IPS DF 6.9 (cell line): Measurements from ENCODE around the gene TRIM63.

Experiments
- DNase-seq: peaks from one replicate; pipeline ENCODE4 v3.0.0-alpha.2; 2013; ENCODE audit warnings: low read depth, low spot score
- H3K27ac ChIP-seq: one replicate; pipeline ENCODE4 v1.5.1; 2013; ENCODE audit warnings: low read length, control low read depth
- H3K27me3 ChIP-seq: 2 replicates; pipeline ENCODE4 v1.6.1; 2013; ENCODE audit warnings: mild to moderate bottlenecking, low read length; ENCODE audit not compliant: control insufficient read depth, insufficient read depth
- H3K36me3 ChIP-seq: 2 replicates; pipeline ENCODE4 v1.6.1; 2013; ENCODE audit warnings: low read length; ENCODE audit not compliant: control insufficient read depth, insufficient read depth
- H3K4me1 ChIP-seq: 2 replicates; pipeline ENCODE4 v1.6.1; 2013; ENCODE audit warnings: low read length; ENCODE audit not compliant: control insufficient read depth, insufficient read depth
- H3K4me3 ChIP-seq: 2 replicates; pipeline ENCODE4 v1.5.1; 2013; ENCODE audit warnings: mild to moderate bottlenecking, low read length
- H3K9me3 ChIP-seq: 2 replicates; pipeline ENCODE4 v1.6.1; 2013; ENCODE audit warnings: low read length, inconsistent platforms; ENCODE audit not compliant: control insufficient read depth, insufficient read depth
- WGBS: extraction: QIAGEN DNeasy Blood & Tissue Kit; methylation state at CpG from one replicate; pipeline ENCODE4 v1.1.7; 2013; ENCODE audit warnings: mixed read lengths, missing lambda C conversion rate; ENCODE audit not compliant: insufficient read length, insufficient coverage; 5-methylcytosine and 5-hydroxymethylcytosine counted together

Gene TRIM63

GRCh38 chr1:26035203-26035958 is 32.0 kb downstream of the TRIM63 start:
- H3K27ac ChIP-seq: no peak overlapping the region
- peaks cover 2% of the 10 kb centered on the region; the same call in 1 of the 2 replicates for H3K27me3 ChIP-seq
- H3K36me3 ChIP-seq: no peaks in the 10 kb centered on the region
- no peaks in the 10 kb centered on the region for H3K9me3 ChIP-seq
- DNase-seq: peak; percentile 68
- no CpG with 5 or more reads among the region's 60 CpGs for WGBS
- peaks cover 2% of the 10 kb centered on the region; the same call in 1 of the 2 replicates for H3K4me1 ChIP-seq
- peak overlapping the region; percentile 63; the same call in 1 of the 2 replicates for H3K4me3 ChIP-seq

- H3K9me3 ChIP-seq: no peaks in the 10 kb centered on the region
- WGBS: no CpG with 5 or more reads among the region's 15 CpGs
- peaks cover 2% of the 10 kb centered on the region; the same call in 1 of the 2 replicates for H3K27me3 ChIP-seq
- H3K27ac ChIP-seq: no peak overlapping the region
- no peak for DNase-seq
- H3K36me3 ChIP-seq: no peaks in the 10 kb centered on the region
- peak overlapping the region; percentile 63; the same call in 1 of the 2 replicates for H3K4me3 ChIP-seq
- H3K4me1 ChIP-seq: peaks cover 2% of the 10 kb centered on the region; the same call in 1 of the 2 replicates
These were observed 32.8 kb downstream of the TRIM63 start for GRCh38 chr1:26034504-26035202.

DNA sequence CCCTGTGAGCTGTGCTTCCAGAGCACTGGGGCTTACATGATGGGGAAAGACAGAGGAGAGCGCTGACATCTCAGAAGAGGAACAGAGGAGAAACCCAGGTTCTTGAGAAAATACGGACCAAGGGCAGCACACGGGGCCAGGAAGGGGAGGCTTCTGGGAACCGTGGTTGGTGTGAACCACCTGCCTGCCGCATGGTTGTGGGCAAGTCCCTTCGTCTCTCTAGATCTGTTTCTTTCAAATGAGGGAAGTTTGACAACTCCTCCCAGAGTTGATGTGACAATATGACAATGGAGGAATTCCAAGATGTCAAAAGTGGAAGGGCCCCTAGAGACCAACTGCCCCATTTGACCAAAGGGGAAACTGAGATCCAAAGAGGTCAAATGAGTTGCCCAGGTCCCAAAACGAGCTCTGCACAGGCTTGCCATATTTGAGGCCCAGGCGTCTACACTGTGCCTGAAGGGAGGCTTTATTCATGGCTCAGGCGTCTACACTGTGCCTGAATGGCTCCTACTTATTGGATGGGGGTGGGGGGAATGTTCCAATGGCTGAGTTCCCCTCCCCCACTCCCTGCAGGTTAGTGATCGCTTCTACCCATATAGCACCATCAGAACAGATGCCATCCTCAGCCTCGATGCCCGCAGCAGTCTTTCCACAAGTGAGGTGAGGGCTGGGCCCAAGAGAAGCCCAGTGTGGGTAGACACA is 34.6 kb downstream of the TRIM63 start:
- H3K36me3 ChIP-seq: no peaks in the 10 kb centered on the region
- peaks cover 2% of the 10 kb centered on the region; the same call in 1 of the 2 replicates for H3K4me1 ChIP-seq
- H3K27me3 ChIP-seq: peaks cover 2% of the 10 kb centered on the region; the same call in 1 of the 2 replicates
- H3K9me3 ChIP-seq: no peaks in the 10 kb centered on the region
- no CpG with 5 or more reads among the region's 12 CpGs for WGBS
- H3K27ac ChIP-seq: no peak overlapping the region
- no peak for DNase-seq
- H3K4me3 ChIP-seq: no peak overlapping the region

- no peak for DNase-seq
- WGBS: no CpG with 5 or more reads among the region's 3 CpGs
- Histone ChIP-seq H3K4me3 (no peak overlapping the region), H3K4me1 (peaks cover 2% of the 10 kb centered on the region; the same call in 1 of the 2 replicates), H3K36me3 (no peaks in the 10 kb centered on the region), H3K27me3 (peaks cover 2% of the 10 kb centered on the region; the same call in 1 of the 2 replicates), H3K9me3 (no peaks in the 10 kb centered on the region), H3K27ac (no peak overlapping the region)
These were observed 35.7 kb downstream of the TRIM63 start for GRCh38 chr1:26031611-26032220.

DNA sequence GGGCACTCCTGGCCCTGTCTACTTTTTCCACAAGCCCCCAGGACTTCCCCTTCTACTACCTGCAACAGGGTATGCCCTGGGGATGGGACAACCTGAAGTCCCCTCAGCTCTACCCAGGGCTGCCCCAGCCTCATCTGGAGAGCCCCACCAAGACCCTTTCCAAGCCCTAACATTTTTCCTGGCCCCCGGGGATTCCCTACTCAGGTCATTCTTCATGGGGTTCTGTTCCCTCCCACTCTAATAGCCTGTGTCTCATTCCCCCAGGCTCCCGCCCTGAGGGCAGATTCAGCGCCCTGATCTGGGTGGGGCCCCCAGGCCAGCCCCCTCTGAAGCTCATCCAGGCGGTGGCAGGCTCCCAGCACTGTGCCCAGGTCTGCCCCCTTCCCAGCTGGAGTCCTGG is 36.2 kb downstream of the TRIM63 start:
- no peaks in the 10 kb centered on the region for H3K36me3 ChIP-seq
- peaks cover 2% of the 10 kb centered on the region; the same call in 1 of the 2 replicates for H3K27me3 ChIP-seq
- no peaks in the 10 kb centered on the region for H3K9me3 ChIP-seq
- no peak for DNase-seq
- no peak overlapping the region for H3K27ac ChIP-seq
- no CpG with 5 or more reads among the region's 4 CpGs for WGBS
- H3K4me3 ChIP-seq: no peak overlapping the region
- H3K4me1 ChIP-seq: peaks cover 2% of the 10 kb centered on the region; the same call in 1 of the 2 replicates

DNA sequence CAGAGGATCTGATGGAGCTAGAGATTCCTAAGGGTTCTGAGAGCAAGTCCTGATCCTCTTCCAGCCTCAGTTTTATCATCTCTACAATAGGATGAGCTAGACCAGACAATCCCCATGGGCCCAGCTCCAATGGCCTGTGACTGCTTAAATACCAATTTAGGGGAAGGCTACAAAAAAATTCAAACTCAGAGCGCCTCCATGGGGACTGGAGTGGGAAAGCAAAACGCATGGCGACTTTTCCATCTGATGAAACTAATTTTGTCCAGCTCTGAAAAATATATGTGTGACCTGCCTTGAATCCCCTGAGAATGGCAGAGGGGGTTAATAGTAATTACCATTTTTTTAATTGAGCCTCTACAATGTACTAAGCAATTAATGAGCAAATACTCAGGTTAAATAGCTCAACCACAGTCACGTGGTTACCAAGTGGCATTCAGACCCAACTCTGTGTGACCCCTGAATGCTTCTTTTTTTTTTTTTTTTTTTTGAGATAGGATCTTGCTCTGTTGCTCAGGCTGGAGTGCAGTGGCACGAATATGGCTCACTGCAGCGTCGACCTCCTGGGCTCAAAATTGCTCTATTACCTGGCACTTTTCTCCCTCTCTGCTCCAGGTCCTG is 37.5 kb downstream of the TRIM63 start:
- peaks cover 2% of the 10 kb centered on the region; the same call in 1 of the 2 replicates for H3K27me3 ChIP-seq
- peaks cover 2% of the 10 kb centered on the region; the same call in 1 of the 2 replicates for H3K4me1 ChIP-seq
- H3K4me3 ChIP-seq: no peak overlapping the region
- no peak overlapping the region for H3K27ac ChIP-seq
- no peaks in the 10 kb centered on the region for H3K9me3 ChIP-seq
- DNase-seq: no peak
- no peaks in the 10 kb centered on the region for H3K36me3 ChIP-seq
- no CpG with 5 or more reads among the region's 7 CpGs for WGBS

DNA sequence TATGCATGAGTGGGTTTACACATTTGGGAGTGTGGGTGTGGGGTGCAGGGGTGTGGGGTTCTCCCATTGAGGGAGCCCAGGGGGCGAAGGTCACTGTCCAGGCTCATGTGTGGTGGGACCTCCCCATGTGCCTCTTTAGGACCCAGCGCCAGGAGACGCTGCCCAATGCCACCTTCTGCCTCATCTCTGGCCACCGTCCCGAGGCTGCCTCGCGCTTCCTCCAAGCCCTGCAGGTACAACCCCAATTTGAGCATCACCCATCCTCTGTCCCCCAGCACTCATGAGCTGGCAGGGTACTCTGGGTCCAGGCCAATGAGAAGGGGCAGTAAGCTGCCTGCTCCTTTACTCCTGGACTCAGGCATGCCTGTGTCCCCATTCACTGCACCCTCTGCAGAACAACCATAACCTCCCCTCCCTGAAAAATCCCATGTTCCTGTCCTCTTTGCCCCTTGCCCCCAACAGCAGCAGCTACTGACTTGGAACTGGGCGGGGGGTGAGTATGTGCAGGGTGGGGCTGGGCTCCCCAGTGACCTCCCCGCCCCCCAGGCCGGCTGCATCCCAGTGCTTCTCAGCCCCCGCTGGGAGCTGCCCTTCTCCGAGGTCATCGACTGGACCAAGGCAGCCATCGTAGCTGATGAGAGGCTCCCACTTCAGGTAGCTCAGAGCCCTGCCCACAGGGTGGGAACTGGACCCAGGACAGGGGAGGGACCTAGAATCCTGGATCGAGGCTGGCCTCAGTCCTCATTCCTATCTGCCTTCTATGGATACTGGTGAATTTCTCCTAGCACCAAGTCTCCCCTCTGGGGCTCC is 38.2 kb downstream of the TRIM63 start:
- WGBS: no CpG with 5 or more reads among the region's 15 CpGs
- no peak for DNase-seq
- no peaks in the 10 kb centered on the region for H3K4me1 ChIP-seq
- H3K36me3 ChIP-seq: no peaks in the 10 kb centered on the region
- H3K27ac ChIP-seq: no peak overlapping the region
- no peak overlapping the region for H3K4me3 ChIP-seq
- H3K9me3 ChIP-seq: no peaks in the 10 kb centered on the region
- no peaks in the 10 kb centered on the region for H3K27me3 ChIP-seq

DNA sequence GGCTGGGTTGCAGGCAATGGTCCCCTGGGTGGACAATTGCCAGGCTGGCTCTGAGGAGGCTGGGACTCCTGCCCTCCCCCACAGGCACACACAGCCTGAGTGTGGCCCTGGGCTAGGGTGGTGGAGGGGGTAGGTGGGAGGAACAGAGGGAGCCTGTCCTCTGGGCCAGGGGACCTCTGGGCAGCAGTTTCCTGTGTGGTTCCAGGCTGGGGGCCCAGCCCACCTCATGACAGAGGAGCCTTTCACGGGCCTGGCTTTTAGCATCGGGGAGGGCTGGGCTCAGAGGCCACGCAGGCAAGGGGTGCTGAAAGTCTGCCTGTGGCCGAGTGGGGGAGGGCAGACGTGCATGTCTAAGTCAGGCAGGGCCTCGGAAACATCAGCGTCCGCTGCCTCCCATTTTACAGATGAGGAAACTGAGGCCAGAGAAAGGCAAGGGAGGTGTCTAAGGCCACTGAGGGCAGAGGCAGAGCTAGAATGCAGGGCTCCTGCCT is 38.9 kb downstream of the TRIM63 start:
- no CpG with 5 or more reads among the region's 8 CpGs for WGBS
- Histone ChIP-seq H3K36me3 (no peaks in the 10 kb centered on the region), H3K27me3 (no peaks in the 10 kb centered on the region), H3K27ac (no peak overlapping the region), H3K4me3 (no peak overlapping the region), H3K9me3 (no peaks in the 10 kb centered on the region), H3K4me1 (no peaks in the 10 kb centered on the region)
- no peak for DNase-seq
